Activated T-cell treated with anti-CD3 and anti-CD28 coated beads, Interleukin-2, amount 50 U/mL, for 24 hours (primary cell): ENCODE data around the gene ST6GALNAC4.

ENCODE experiments used
- DNase-seq: peaks from one replicate; pipeline ENCODE4 v3.0.0-alpha.2; 2020
- H3K27ac Mint-ChIP-seq: 2 replicates; pipeline ENCODE4 v1.8.0; 2020; ENCODE audit warnings: mild to moderate bottlenecking, mixed read lengths
- H3K27me3 Mint-ChIP-seq: 2 replicates; pipeline ENCODE4 v1.8.0; 2020; ENCODE audit warnings: mixed read lengths
- H3K36me3 Mint-ChIP-seq: 2 replicates; pipeline ENCODE4 v1.8.0; 2020; ENCODE audit warnings: low read depth, mixed read lengths
- H3K4me1 Mint-ChIP-seq: 2 replicates; pipeline ENCODE4 v1.8.0; 2020; ENCODE audit warnings: low read depth, mixed read lengths
- H3K4me3 Mint-ChIP-seq: 2 replicates; pipeline ENCODE4 v1.8.0; 2020; ENCODE audit warnings: mild to moderate bottlenecking, moderate library complexity, mixed read lengths
- H3K9me3 Mint-ChIP-seq: 2 replicates; pipeline ENCODE4 v1.8.0; 2020; ENCODE audit warnings: mixed read lengths

ST6GALNAC4 gene

GRCh38 chr9:127903557-127904475 is 13.0 kb downstream of the ST6GALNAC4 start:
- peak overlapping the region; percentile 85 for H3K4me3 Mint-ChIP-seq
- peak overlapping the region; percentile 99 for H3K27ac Mint-ChIP-seq
- peak; percentile 86 for DNase-seq
- peaks cover 28% of the 10 kb centered on the region for H3K36me3 Mint-ChIP-seq
- H3K4me1 Mint-ChIP-seq, result peaks cover 56% of the 10 kb centered on the region
- no peaks in the 10 kb centered on the region for H3K9me3 Mint-ChIP-seq
- H3K27me3 Mint-ChIP-seq, result no peaks in the 10 kb centered on the region

- peaks cover 44% of the 10 kb centered on the region for H3K36me3 Mint-ChIP-seq
- H3K4me1 Mint-ChIP-seq, result peaks cover 41% of the 10 kb centered on the region
- H3K27ac Mint-ChIP-seq, result peak within 1 kb of the TSS; percentile 88
- DNase-seq, result peak; percentile 87
- peak within 1 kb of the TSS; percentile 84 for H3K4me3 Mint-ChIP-seq
- H3K9me3 Mint-ChIP-seq, result no peaks in the 10 kb centered on the region
- no peaks in the 10 kb centered on the region for H3K27me3 Mint-ChIP-seq
Measured at GRCh38 chr9:127899128-127899943, 17.5 kb downstream of the ST6GALNAC4 start, which contains the start of gene ST6GALNAC6. Gene ST6GALNAC6, minus strand, starts transcription at chr9:127899603. Its CDS starts 1,622 bp downstream, at chr9:127897981.

- Mint-ChIP-seq H3K36me3 (peaks cover 47% of the 10 kb centered on the region), H3K27me3 (no peaks in the 10 kb centered on the region), H3K9me3 (no peaks in the 10 kb centered on the region), H3K4me3 (peak overlapping the region; percentile 84), H3K27ac (peak overlapping the region; percentile 87), H3K4me1 (peaks cover 35% of the 10 kb centered on the region)
- peak; percentile 60 for DNase-seq
Measured at GRCh38 chr9:127898433-127899127, 18.3 kb downstream of the ST6GALNAC4 start.

GRCh38 chr9:127897193-127897692 is 19.6 kb downstream of the ST6GALNAC4 start:
- peak overlapping the region; percentile 33 for H3K27ac Mint-ChIP-seq
- H3K4me1 Mint-ChIP-seq, result peaks cover 32% of the 10 kb centered on the region
- DNase-seq, result peak; percentile 59
- H3K36me3 Mint-ChIP-seq, result peaks cover 59% of the 10 kb centered on the region
- peak overlapping the region; percentile 54 for H3K4me3 Mint-ChIP-seq
- no peaks in the 10 kb centered on the region for H3K27me3 Mint-ChIP-seq
- no peaks in the 10 kb centered on the region for H3K9me3 Mint-ChIP-seq

GRCh38 chr9:127896395-127897192 is 20.2 kb downstream of the ST6GALNAC4 start:
- no peaks in the 10 kb centered on the region for H3K9me3 Mint-ChIP-seq
- H3K4me1 Mint-ChIP-seq, result peaks cover 29% of the 10 kb centered on the region
- H3K27ac Mint-ChIP-seq, result peak overlapping the region; percentile 63
- no peak overlapping the region for H3K4me3 Mint-ChIP-seq
- H3K36me3 Mint-ChIP-seq, result peaks cover 62% of the 10 kb centered on the region
- no peak for DNase-seq
- H3K27me3 Mint-ChIP-seq, result no peaks in the 10 kb centered on the region

- Mint-ChIP-seq H3K9me3 (no peaks in the 10 kb centered on the region), H3K4me1 (peaks cover 27% of the 10 kb centered on the region), H3K27ac (no peak overlapping the region), H3K4me3 (no peak overlapping the region), H3K36me3 (peaks cover 69% of the 10 kb centered on the region), H3K27me3 (no peaks in the 10 kb centered on the region)
- DNase-seq, result no peak
Measured at GRCh38 chr9:127895811-127896210, 21.0 kb downstream of the ST6GALNAC4 start.

GRCh38 chr9:127893392-127893791 is 23.4 kb downstream of the ST6GALNAC4 start:
- Mint-ChIP-seq H3K4me1 (peaks cover 21% of the 10 kb centered on the region), H3K27me3 (no peaks in the 10 kb centered on the region), H3K4me3 (no peak overlapping the region), H3K36me3 (peaks cover 86% of the 10 kb centered on the region), H3K27ac (peak overlapping the region; percentile 76), H3K9me3 (no peaks in the 10 kb centered on the region)
- DNase-seq, result no peak

- peaks cover 91% of the 10 kb centered on the region for H3K36me3 Mint-ChIP-seq
- H3K4me1 Mint-ChIP-seq, result peaks cover 18% of the 10 kb centered on the region
Measured at GRCh38 chr9:127892831-127893230, 24.0 kb downstream of the ST6GALNAC4 start.

GRCh38 chr9:127890053-127890452 is 26.8 kb downstream of the ST6GALNAC4 start:
- Mint-ChIP-seq H3K4me3 (no peak overlapping the region), H3K4me1 (peaks cover 12% of the 10 kb centered on the region), H3K9me3 (no peaks in the 10 kb centered on the region), H3K27me3 (no peaks in the 10 kb centered on the region), H3K27ac (no peak overlapping the region), H3K36me3 (peaks cover 94% of the 10 kb centered on the region)
- DNase-seq, result no peak

More at GRCh38 chr9:127892831-127893230, 24.0 kb downstream of the ST6GALNAC4 start:
- Mint-ChIP-seq H3K9me3 (no peaks in the 10 kb centered on the region), H3K27me3 (no peaks in the 10 kb centered on the region), H3K27ac (peak overlapping the region; percentile 38), H3K4me3 (no peak overlapping the region)
- no peak for DNase-seq

- DNase-seq, result no peak
- no peaks in the 10 kb centered on the region for H3K27me3 Mint-ChIP-seq
- H3K4me1 Mint-ChIP-seq, result peaks cover 10% of the 10 kb centered on the region
- no peaks in the 10 kb centered on the region for H3K9me3 Mint-ChIP-seq
- H3K4me3 Mint-ChIP-seq, result no peak overlapping the region
- peak overlapping the region; percentile 38 for H3K27ac Mint-ChIP-seq
- peaks cover 86% of the 10 kb centered on the region for H3K36me3 Mint-ChIP-seq
Measured at GRCh38 chr9:127887792-127888191, 29.0 kb downstream of the ST6GALNAC4 start.

- no peaks in the 10 kb centered on the region for H3K9me3 Mint-ChIP-seq
- peaks cover 8% of the 10 kb centered on the region for H3K4me1 Mint-ChIP-seq
- no peak overlapping the region for H3K4me3 Mint-ChIP-seq
- H3K27me3 Mint-ChIP-seq, result no peaks in the 10 kb centered on the region
- no peak for DNase-seq
- peaks cover 80% of the 10 kb centered on the region for H3K36me3 Mint-ChIP-seq
- no peak overlapping the region for H3K27ac Mint-ChIP-seq
Measured at GRCh38 chr9:127886401-127886972, 30.4 kb downstream of the ST6GALNAC4 start.

- Mint-ChIP-seq H3K4me3 (no peak overlapping the region), H3K27ac (peak overlapping the region; percentile 40), H3K4me1 (peaks cover 8% of the 10 kb centered on the region), H3K36me3 (peaks cover 72% of the 10 kb centered on the region), H3K9me3 (no peaks in the 10 kb centered on the region), H3K27me3 (no peaks in the 10 kb centered on the region)
- no peak for DNase-seq
Measured at GRCh38 chr9:127885508-127886281, 31.1 kb downstream of the ST6GALNAC4 start.
